Pulmonary artery endothelial cell (primary cell): ENCODE results near the gene FAM193A. TPM values are rescaled to one million over a fixed set of nuclear protein-coding genes. Genes with fewer than 3 reads are reported as not detected.
"Not testable (repeated sequence)": the region's sequence is repeated elsewhere in the genome, so short reads cannot be mapped to it uniquely, and the experiment has no call there.

Experiments used
- DNase-seq: peaks from one replicate; pipeline ENCODE4 v3.0.0-alpha.2; 2011; ENCODE audit warnings: low read depth, low spot score
- total RNA-seq: library from RNA; depleted of rRNA; stranded (reverse); fragments of >200 nt; gene quantifications from 2 replicates; pipeline ENCODE4 v1.2.3, GENCODE V29; 2014

FAM193A gene
- total RNA-seq, 1 donor from 2014 or later, result 7.0 TPM

DNA sequence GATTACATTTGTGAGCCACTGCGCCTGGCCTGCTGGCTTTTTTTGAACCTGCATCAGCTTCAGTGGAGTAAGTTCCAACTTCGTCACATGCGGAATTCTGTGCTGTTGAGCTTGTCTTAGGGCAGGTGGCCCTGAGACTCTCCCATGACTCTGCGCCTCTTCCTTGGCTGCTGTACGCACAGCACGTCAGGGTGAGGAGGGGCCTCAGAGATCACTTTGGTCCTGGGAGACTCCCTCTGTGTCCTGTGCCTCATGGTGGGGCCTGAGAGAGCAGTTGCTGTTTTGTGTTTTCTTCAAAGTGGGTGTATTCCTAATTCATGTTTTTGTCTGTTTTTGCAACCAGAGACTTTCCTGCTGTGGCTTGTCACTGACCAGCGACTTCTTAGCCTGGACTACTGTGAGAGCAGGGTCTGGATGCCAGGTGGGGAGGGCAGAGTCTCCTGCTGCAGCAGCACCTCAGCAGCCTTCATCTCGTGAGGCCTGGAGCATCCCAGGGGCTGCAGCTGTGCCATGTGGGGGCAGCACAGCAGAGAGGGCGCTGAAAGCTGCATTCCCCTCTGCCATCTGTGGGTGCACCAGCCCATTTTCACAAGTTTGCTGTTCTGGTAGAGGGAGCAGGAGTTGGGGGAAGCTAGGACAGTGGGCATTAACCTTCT is 111.8 kb downstream of the FAM193A start:
- DNase-seq, result no peak

DNA sequence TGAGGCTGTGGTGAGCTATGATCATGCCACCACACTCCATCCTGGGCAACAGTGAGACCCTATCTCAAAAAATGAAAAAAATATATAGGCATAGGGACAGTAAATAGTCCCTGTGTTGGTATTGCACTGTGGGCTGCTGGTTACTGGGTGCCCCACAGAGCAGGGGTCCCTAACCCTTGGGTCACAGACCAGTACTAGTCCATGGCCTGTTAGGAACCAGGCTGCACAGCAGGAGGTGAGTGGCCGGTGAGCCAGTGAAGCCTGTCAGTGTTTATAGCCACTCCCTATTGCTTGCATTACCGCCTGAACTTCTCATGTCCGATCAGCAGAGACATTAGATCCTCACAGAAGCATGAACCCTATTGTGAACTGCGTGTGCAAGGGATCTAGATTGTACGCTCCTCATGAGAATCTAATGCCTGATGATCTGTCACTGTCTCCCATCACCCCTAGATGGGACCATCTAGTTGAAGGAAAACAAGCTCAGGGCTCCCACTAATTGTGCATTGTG is 113.2 kb downstream of the FAM193A start:
- DNase-seq, result no peak

DNA sequence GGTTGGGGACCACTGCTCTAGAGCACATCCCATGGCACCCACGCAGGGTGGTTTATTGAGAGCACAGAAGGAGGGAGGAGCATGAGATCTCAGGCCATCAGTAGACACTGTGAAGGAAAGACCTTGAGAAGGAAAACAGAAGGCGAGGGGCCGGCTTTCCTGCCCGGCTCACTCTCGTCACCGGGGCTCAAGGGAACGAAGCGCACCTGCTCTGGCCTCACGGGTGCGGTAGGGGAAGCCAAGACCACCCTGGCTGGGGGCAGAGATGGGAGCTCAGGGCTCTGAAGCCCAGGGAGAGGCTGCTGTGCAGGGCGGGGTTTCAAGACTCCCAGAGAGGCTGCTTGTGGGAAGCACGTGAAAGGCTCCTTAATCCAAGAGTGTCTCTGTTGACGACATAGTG is 113.8 kb downstream of the FAM193A start:
- no peak for DNase-seq

DNA sequence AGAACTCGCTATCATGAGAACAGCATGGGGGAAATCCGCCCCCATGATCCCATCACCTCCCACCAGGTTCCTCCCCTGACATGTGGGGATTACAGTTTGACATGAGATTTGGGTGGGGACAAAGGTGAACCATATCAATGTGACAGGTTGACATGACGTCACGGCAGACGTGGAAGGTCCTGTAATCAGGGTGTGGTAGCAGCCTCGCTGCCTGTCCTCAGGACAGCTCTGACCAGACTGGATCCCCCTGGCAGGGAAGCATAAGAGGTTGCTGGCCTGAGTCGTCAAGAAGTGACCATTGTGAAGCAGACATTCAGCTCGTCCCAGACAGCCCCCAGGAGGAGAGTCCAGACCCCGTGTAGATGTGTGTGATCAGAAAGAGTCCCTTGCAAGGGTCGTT is 115.1 kb downstream of the FAM193A start:
- DNase-seq, result no peak

DNA sequence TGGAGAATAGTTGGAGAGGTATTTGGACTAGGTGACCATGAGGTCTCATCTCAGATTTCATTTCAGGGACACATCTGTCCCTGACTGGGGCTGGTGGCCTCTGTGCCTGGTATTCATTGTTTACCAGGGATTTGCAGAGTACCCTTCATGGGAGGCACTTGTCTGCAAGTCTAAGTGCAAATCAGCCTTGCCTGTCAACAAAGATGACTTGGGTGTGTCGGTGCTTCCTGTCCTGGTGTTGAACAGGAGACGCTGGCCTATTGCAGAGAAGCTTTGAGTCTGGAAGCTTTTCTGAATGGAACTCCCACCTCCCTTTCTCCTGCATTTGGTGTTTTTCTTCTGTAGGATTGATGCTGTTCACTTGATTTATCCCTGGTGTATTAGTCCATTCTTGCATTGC is 115.6 kb downstream of the FAM193A start:
- DNase-seq, result no peak

DNA sequence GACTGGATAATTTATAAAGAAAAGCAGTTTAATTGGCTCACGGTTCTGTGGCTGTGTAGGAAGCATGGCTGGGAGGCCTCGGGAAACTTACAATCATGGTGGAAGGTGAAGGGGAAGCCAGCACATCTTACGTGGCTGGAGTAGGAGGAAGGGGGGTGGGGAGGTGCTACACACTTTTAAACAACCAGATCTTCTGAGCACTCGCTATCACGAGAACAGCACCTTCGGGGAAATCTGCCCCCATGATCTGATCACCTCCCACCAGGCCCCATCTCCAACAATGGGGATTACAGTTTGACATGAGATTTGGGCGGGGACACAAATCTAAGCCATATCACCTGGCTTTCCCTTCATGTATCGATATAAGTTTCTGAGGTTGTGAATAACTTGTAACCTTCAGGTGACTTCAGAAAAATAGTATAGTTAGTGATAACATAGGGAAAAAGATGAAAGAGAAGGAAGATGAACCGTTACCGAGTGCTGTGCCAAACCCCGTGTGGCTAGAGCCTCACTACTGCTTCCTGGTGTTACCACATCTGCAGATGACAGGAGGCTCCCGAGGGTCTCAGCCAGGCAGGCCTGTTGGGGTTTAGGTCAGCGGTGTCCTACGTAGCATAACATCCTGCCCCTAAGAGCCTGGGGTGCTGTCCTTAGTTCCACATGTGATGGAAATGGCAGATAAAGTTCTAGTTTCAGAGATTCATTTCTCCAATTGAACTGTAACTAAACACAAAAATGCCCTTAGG is 116.1 kb downstream of the FAM193A start:
- DNase-seq, result no peak

DNA sequence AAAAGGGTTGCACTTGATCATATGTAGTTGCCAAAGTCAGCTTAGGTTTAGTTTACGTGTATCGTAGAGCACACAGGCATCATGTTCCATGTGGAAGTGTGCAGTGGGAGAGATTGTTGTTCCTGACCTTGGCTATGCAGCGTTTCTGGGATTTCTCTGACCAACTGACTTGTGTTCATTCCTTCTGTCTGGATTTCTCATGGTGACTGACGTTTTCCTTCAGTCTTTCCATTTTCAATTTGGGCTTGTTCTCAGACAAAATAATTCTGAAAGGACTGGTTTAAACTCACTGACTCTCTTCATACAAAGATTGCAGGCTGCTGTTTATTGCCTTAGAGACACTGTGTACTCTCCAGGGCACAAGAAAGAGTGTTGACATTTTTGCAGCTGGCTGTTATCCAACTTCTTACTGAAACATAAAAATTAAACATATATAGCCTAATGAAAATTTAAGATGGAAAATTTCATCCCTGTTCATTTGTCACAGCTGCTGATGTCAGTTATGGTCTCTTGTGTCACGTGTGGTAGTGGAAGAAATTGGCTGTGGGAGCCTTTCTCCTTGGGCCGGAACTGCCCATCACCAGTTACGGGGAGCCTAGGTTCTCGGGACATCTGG is 124.3 kb downstream of the FAM193A start:
- no peak for DNase-seq

DNA sequence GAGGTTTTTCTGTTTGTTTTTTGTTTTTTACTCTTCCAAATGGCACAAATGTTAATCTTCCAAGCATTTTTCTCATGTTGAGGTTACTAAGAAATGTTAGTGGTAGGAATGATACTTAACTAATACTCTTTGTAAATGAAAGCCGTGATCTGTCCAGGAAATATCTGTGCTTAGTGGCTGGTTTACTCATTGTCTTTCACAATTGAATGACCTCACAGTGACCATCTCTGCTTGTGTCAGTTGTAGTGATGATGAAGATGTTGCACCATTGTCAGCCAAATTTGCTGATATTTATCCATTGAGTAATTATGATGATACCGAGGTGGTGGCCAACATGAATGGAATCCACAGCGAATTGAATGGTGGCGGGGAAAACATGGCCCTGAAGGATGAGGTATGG is 126.2 kb downstream of the FAM193A start:
- DNase-seq, result no peak

DNA sequence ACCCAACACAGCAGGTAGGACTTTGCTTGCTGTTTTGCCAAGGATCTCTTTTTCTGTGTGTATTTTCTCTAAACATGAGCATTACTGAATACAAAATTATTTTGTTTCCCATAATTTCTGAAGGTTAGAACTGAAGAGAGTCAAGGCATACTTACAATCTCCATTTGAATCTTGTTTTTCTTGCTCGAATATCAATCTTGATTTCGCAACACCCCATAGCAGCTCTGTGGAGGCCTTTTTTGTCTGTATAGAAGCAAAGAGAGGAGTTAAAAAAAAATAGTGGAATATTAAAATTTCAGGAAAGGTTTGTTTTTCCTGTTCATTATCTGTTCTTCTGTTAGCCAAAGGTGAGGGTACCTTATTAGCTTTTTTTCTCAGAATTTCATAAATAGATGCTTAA is 126.8 kb downstream of the FAM193A start:
- DNase-seq, result no peak

DNA sequence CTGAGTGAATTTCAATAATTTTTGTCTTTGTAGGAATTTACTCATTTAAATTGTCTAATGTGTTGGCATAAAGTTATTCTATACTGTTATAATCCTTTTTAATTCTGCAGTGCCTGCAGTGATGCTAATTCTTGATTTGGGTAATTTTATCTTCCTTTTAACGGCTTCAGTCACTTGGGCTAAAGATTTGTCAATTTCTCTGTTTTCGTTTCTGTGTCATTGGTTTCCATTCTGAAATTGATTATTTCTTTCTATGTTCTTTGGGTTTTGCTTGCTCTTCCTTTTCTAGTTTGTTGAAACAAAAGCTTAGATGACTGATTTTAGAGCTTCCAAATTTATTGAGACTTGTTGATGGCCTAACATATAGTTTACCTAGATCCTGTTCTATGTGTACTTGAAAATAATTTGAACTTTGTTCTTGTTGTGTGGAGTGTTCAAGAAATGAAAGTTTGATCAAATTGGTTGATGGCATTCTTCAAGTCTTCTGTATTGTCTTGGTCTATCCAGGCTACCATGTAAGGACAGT is 130.3 kb downstream of the FAM193A start:
- DNase-seq, result no peak

DNA sequence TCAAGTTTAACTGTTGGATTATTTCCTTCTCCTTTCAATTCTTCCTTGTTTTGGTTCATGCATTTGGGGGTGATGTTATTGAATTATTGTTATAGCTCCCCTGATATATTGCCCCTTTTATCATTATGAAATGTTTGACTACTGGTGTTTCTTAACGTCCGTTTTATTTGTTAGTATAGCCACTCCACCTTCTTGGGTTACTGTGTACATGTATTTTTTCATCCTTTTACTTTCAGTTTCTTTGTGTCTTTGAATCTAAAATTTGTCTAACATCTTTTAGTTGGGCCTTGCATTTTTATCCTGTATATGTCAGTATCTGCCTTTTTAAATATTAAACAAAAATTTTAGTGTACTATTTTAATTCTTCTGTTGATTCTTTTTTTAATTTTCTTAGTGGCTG is 131.0 kb downstream of the FAM193A start:
- DNase-seq, result no peak

DNA sequence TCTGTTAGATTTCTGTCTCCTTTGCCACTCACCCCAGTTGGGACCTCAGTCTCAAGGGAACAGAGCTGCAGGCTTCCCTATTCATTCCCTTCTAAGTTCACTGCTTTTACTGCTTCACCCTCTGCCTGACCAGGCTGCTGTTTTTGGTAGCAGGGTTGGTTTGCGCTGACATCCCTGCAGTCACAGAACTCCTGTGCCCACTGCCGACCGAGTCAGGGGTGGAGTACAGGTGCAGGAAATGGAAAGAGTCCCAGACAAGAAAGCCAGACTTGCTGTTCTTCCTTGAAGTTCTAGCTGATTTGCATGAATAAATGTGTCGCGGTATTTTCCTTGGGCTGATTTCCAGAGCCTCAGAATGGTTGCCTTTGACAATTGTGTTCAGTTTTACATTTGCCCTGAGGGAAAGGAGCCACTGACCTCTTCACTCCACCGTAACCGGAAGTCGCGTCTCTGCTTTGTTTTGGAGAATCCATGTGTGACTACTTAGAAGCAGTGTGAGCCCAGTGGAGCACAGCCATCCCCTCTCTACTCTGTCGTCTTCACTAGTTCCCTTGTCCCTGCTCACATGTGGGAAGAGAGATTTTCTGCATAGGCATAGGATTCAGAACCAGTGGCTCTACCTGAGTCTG is 134.9 kb downstream of the FAM193A start:
- no peak for DNase-seq

DNA sequence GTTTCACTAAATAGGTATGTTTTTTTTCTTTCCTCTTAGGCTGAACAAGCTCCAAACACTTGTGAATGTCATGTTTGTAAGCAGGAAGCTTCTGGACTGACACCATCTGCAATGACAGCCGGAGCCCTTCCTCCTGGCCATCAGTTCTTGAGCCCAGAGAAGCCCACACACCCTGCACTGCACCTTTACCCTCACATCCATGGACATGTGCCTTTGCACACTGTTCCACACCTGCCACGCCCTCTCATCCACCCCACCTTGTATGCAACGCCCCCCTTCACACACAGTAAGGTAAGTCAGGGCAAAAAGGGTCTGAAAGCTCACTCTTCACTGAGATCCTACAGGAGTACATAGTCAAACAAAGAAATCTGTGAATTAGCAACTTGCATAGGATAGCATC is 135.6 kb downstream of the FAM193A start:
- no peak for DNase-seq

DNA sequence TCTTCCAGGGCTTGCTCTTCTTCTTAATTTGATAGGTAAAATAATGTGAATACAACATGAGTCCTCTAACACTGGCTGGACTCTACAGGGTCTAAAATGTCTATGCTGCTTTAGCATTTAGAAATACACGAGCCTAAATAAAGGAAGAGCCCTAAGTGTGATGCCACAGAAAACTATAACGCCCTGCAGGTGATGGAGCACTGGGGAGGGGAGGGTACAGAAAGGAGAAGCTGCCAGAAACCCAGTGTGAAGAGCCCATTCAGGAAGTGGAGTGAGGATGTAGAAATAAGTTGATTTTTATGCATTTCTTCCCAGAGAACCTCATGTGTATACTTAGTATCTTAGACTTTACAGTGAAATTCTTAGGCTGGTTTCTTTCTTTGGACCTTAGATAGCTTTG is 136.3 kb downstream of the FAM193A start:
- no peak for DNase-seq

DNA sequence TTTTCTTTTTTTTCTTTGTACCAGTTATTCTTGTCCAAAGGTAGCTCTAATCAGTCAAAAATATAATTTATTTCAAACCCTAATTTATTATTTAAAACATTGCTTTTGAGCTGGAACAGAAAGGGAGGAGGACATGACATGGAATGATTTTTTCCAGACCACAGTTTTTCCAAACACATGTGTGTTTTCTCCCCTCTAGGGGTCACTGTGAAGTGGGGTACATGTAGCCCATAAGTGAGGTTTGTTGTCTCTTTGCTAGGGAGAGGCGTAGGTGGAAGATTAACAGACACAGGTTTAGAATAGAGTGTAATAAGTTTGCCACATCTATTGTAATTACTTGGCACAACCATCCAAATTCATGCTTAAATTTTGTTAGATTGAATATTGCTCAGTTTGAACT is 136.7 kb downstream of the FAM193A start:
- no peak for DNase-seq

DNA sequence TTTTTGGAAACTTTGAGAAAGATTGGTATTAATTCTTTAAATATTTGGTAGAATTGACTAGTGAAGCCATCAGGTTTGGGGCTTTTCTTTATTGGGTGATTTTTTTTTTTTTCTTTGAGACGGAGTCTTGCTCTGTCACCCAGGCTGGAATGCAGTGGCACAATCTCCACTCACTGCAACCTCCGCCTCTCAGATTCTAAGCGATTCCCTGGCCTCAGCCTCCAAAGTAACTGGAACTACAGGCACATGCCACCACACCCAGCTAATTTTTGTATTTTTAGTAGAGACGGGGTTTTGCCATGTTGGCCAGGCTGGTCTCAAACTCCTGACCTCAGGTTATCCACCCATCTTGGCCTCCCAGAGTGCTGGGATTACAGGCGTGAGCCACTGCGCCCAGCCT is 143.3 kb downstream of the FAM193A start:
- DNase-seq, result not testable (repeated sequence)

DNA sequence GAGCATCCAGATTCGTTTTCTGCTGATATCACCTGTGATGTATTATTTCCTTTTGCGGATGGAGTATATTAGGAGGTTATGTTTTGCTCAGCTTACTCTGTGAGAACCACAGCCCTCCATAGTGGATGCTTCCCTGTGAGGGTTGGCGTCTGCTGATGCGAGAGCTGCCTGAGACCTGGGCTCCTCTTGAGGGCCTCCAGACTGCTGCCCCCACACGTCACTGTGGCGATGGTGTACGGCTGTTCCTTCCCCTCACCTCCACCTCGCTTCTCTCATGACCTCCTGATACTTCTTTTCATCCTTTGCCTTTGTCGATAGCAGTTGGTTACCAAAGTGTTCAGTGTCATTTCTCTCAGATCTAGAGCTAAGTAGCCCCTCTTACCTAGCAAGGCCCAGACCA is 148.0 kb downstream of the FAM193A start:
- no peak for DNase-seq

DNA sequence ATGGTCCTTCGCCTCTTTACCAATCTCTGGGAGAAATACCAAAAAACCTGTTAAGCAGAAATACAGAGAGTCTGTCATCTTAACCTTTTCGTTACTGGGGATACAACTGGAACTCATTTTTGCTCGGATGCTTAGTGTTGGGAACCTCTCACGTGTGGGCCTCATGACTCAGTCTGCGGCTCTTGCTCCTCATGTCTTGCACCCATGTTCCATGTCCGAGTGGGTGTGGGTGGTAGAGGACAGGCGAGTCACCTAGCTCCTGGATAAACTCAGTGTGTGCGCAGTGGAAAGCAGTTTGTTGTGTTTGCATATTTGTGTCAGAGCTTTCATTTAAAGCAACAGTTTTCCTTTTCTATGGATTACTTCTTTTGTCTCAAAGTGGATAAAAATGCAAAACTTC is 149.1 kb downstream of the FAM193A start:
- no peak for DNase-seq

DNA sequence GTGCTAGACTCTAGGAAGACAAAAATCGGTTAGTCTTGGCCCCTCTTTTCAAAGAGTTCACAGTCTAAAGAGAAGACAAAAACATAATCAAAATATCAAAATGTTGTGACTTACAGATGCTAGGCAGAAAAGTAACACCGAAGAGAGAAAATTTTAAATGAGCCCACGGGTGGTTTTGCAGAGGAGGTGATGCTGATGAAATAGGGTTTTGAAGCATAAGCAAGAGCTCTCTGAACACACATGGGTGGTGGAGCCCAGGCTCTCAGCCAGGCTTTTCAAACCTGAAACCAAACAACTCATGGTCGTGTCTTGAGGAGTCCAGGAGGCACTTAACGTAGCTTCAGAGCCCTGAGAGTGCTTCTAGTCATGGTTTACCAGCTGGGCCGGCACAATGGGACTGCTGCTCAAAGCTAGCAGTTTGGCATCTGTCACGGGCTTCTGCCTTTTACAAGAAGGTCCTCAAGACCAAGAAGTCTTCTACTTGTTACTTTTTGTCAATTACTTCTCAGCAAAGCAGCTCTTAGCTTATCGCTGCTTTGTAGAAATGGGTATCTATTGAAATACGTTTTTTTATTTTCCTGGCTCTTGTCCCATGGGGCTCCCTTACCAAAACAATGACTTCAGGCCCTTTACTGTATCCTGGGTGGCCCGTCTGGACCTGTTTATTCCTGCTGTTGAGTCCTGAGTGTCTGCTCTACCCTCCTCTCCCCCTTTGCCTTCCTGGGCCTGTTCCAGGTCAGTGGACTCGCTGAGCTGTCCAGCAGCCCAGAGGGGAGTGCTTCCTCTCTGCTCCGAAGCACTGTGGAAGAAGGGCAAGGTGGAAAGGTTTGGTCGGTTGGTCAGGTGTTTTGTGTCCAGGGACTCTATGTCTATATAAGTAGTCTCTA is 150.2 kb downstream of the FAM193A start:
- DNase-seq, result no peak

DNA sequence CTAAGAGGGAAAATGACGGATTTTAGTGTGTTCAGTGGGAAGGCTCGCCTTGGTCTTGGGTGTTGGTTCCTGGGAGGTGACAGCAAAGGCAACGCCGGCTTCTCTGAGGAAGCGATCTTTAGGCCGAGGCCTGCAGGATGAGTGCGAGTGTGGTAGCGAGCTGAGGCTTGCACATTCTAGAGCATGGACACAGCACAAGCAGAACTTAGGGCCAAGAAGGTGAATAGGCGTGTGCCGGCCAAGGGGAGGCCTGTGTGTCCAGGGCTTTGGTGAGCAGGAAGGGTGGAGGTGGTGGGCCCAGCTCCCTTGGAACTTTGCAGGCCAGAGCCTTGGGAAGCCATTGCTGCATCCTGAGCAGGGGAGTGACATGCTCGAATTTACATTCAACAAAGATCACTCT is 151.8 kb downstream of the FAM193A start:
- no peak for DNase-seq

DNA sequence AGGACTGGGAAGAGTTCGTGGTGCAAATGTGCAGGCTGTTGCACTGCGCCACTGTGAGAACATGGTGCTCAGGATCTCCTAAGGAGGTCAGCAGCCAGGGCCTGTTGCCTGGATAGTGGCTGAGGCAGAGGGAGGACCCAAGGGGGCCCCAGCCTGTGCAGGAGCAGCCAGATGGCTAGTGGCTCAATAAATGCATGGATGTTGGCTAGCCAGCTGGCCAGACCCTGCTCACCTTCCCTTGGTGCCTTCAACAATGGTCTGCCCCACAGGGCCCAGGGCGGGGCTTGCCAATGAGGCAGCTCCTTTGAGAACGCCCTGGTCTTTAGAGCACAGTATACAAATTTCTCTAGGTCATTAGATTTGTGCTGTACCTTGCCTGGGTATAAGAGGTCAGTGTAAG is 152.2 kb downstream of the FAM193A start:
- DNase-seq, result no peak
